D721Med (cell line): ENCODE data around the gene PRR7.

Experiments used
- DNase-seq: peaks from one replicate; pipeline ENCODE4 v3.0.0; 2011; ENCODE audit warnings: low spot score; ENCODE audit not compliant: insufficient read length
- FAIRE-seq: peaks from 2 replicates; lab custom pipeline; 2011; peaks lifted over from hg19 to GRCh38; lab: Jason Lieb, UNC
- CTCF ChIP-seq: IDR thresholded peaks from 2 replicates; pipeline ENCODE4 v1.5.1; 2012; ENCODE audit warnings: mild to moderate bottlenecking, control low read depth; ENCODE audit not compliant: insufficient read depth; ENCODE audit errors: missing control alignments

Gene PRR7

GRCh38 chr5:177425801-177426565, 20.6 kb upstream of the PRR7 start:
- FAIRE-seq (no peak), DNase-seq (peak; percentile 70)
- no peak for TF ChIP-seq CTCF

GRCh38 chr5:177426566-177427210, 19.9 kb upstream of the PRR7 start, which contains the start of gene GRK6:
GRK6 (plus strand) TSS chr5:177426676; CDS start chr5:177426846, 170 bp downstream.
- FAIRE-seq (no peak), DNase-seq (peak; percentile 99)
- TF ChIP-seq CTCF = no peak

- no peak for DNase-seq
Observed at GRCh38 chr5:177427211-177427822, 19.3 kb upstream of the PRR7 start.

GRCh38 chr5:177427919-177428573, 18.6 kb upstream of the PRR7 start:
- DNase-seq (no peak), FAIRE-seq (no peak)
- no peak for TF ChIP-seq CTCF

More at GRCh38 chr5:177427211-177427822, 19.3 kb upstream of the PRR7 start:
- no peak for FAIRE-seq
- no peak for TF ChIP-seq CTCF

- DNase-seq (no peak), FAIRE-seq (no peak)
- no peak for TF ChIP-seq CTCF
Observed at GRCh38 chr5:177428574-177429217, 17.9 kb upstream of the PRR7 start.

GRCh38 chr5:177429248-177430040, 17.2 kb upstream of the PRR7 start:
- no peak for TF ChIP-seq CTCF
- FAIRE-seq = no peak
- no peak for DNase-seq
